Esophagus (tissue), 2 donors: Measurements from ENCODE around the gene TMEM120B. TPM values are rescaled to one million over a fixed set of nuclear protein-coding genes. Genes with fewer than 3 reads are reported as not detected.

Experiments used
- H3K27ac ChIP-seq, 2 donors: one replicate each; pipeline ENCODE4 v1.5.1; 2013; ENCODE audit warnings: low read depth in 2 of 2, mild to moderate bottlenecking in 2 of 2, inconsistent platforms in 1 of 2, low read length in 1 of 2, moderate library complexity in 1 of 2
- H3K27me3 ChIP-seq, 2 donors: one replicate each; pipeline ENCODE4 v1.6.1; 2013; ENCODE audit warnings: low read length in 2 of 2, control low read depth in 1 of 2, mild to moderate bottlenecking in 1 of 2; ENCODE audit not compliant: insufficient read depth in 2 of 2, control insufficient read depth in 1 of 2
- H3K36me3 ChIP-seq, 2 donors: one replicate each; pipeline ENCODE4 v1.6.1; 2013; ENCODE audit warnings: low read length in 1 of 2; ENCODE audit not compliant: control insufficient read depth in 2 of 2, insufficient read depth in 2 of 2
- H3K4me1 ChIP-seq, 2 donors: one replicate each; pipeline ENCODE4 v1.6.1; 2013; ENCODE audit warnings: low read length in 1 of 2; ENCODE audit not compliant: control insufficient read depth in 2 of 2, insufficient read depth in 2 of 2
- H3K4me3 ChIP-seq, 2 donors: one replicate each; pipeline ENCODE4 v1.5.1; 2013; ENCODE audit warnings: low read length in 2 of 2, mild to moderate bottlenecking in 2 of 2, low read depth in 1 of 2, moderate library complexity in 1 of 2
- H3K9me3 ChIP-seq, 2 donors: one replicate each; pipeline ENCODE4 v1.6.1; 2013; ENCODE audit warnings: mild to moderate bottlenecking in 2 of 2, low read depth in 1 of 2, low read length in 1 of 2, moderate library complexity in 1 of 2; ENCODE audit not compliant: control insufficient read depth in 2 of 2, insufficient read depth in 1 of 2
- WGBS, 2 donors: extraction: QIAGEN DNeasy Blood & Tissue Kit; methylation state at CpG; one replicate each; pipeline ENCODE4 v1.1.7; 2013; 5-methylcytosine and 5-hydroxymethylcytosine counted together
- polyA plus RNA-seq, 2 donors: library from polyadenylated mRNA; stranded (reverse); fragments of 200-250 nt; gene quantifications; one replicate each; pipeline ENCODE4 v1.2.3, GENCODE V29; 2013
- donor health status: healthy with polysubstance abuse.
- donor health status: Bipolar disorder and iron deficiency.

TMEM120B gene
- polyA plus RNA-seq, 2 donors = 1.9 to 5.1 TPM

- WGBS, 2 donors = 90 to 91% methylated on average over 8 of the region's 8 CpGs
- Histone ChIP-seq H3K27ac (no peak overlapping the region), H3K27me3 (no peaks in the 10 kb centered on the region), H3K4me3 (no peak overlapping the region), H3K36me3 (peaks cover 22 to 54% of the 10 kb centered on the region in 2 donors), H3K4me1 (no peaks in the 10 kb centered on the region), H3K9me3 (no peaks in the 10 kb centered on the region)
These were observed 115.8 kb downstream of the TMEM120B start for GRCh38 chr12:121828306-121828705.

GRCh38 chr12:121828826-121829225 lies 116.3 kb downstream of the TMEM120B start:
- no peak overlapping the region for H3K27ac ChIP-seq
- peaks cover 22 to 49% of the 10 kb centered on the region in 2 donors for H3K36me3 ChIP-seq
- H3K27me3 ChIP-seq = no peaks in the 10 kb centered on the region
- 70 to 77% methylated on average over 9 of the region's 9 CpGs for WGBS, 2 donors
- no peaks in the 10 kb centered on the region for H3K4me1 ChIP-seq
- no peak overlapping the region for H3K4me3 ChIP-seq
- H3K9me3 ChIP-seq = no peaks in the 10 kb centered on the region

GRCh38 chr12:121829250-121829918 lies 116.8 kb downstream of the TMEM120B start:
- Histone ChIP-seq H3K36me3 (peaks cover 22 to 48% of the 10 kb centered on the region in 2 donors), H3K27ac (no peak overlapping the region)
- 84 to 87% methylated on average over 7 of the region's 7 CpGs for WGBS, 2 donors

DNA sequence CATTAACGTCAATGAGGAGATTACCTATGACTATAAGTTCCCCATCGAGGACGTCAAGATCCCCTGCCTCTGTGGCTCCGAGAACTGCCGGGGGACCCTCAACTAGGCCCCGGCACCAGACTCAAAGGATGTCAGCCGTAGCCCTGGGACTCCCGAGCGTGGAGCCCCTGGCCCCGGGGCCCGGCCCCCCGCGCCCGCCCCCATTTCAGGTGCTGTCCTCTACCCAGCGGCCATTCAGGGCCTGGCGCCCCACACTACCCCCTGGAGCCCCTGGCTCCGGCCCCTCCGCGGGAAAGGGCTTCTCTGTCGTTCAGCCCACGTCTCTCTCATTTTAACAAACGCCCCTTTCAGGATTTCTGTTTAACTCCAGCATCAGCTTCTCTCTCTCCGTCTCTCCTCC lies 117.6 kb downstream of the TMEM120B start:
- no peaks in the 10 kb centered on the region for H3K9me3 ChIP-seq
- no peaks in the 10 kb centered on the region for H3K27me3 ChIP-seq
- no peak overlapping the region for H3K27ac ChIP-seq
- H3K4me3 ChIP-seq = no peak overlapping the region
- H3K4me1 ChIP-seq = no peaks in the 10 kb centered on the region
- WGBS, 2 donors = 92 to 94% methylated on average over 23 of the region's 23 CpGs
- peaks cover 22 to 45% of the 10 kb centered on the region in 2 donors for H3K36me3 ChIP-seq

More at GRCh38 chr12:121829250-121829918, 116.8 kb downstream of the TMEM120B start:
- Histone ChIP-seq H3K27me3 (no peaks in the 10 kb centered on the region), H3K4me1 (no peaks in the 10 kb centered on the region), H3K4me3 (no peak overlapping the region), H3K9me3 (no peaks in the 10 kb centered on the region)

GRCh38 chr12:121830588-121831265 lies 118.2 kb downstream of the TMEM120B start:
- Histone ChIP-seq H3K27ac (no peak overlapping the region), H3K4me3 (no peak overlapping the region), H3K27me3 (no peaks in the 10 kb centered on the region), H3K36me3 (peaks cover 22 to 43% of the 10 kb centered on the region in 2 donors), H3K4me1 (no peaks in the 10 kb centered on the region), H3K9me3 (no peaks in the 10 kb centered on the region)
- 90% methylated on average over 29 of the region's 29 CpGs for whole genome bisulfite sequencing, 2 donors

Other genes with a start within 250 kb of the TMEM120B start
- 10 to 100 TPM; 15.7 to 23.5 TPM for gene KDM2B, start 131.7 kb upstream of the TMEM120B start, polyA plus RNA-seq
- gene ORAI1, start 86.2 kb upstream of the TMEM120B start, polyA plus RNA-seq = 1 to 10 TPM; 2.4 to 9.5 TPM
- gene MORN3, start 43.1 kb upstream of the TMEM120B start, polyA plus RNA-seq = under 1 TPM; 0.12 to 0.13 TPM
- 1 to 10 TPM; 5.8 to 6.4 TPM for gene RHOF, start 80.9 kb downstream of the TMEM120B start, polyA plus RNA-seq
- gene SETD1B, start 91.3 kb downstream of the TMEM120B start, polyA plus RNA-seq = 10 to 100 TPM in 1 of 2 donors, 1 to 10 TPM in 1; 7.7 to 12.8 TPM
- under 1 TPM; 0.29 to 0.31 TPM for gene HPD, start 146.1 kb downstream of the TMEM120B start, polyA plus RNA-seq
- 10 to 100 TPM; 18.3 to 88.2 TPM for gene PSMD9, start 176.0 kb downstream of the TMEM120B start, polyA plus RNA-seq
- gene CFAP251, start 205.8 kb downstream of the TMEM120B start, polyA plus RNA-seq = under 1 TPM; 0.33 to 0.42 TPM